ENCODE data around the gene CHST9. TPM values are rescaled to one million over a fixed set of nuclear protein-coding genes. Genes with fewer than 3 reads are reported as not detected.

CHST9 gene
- total and polyA plus RNA-seq, 2 of the 4 experiments (the other 2 are of a cell fraction), result not detected

- Histone ChIP-seq H4K8ac (ENCODE audit: low read depth in 2 of 2, low read length in 2 of 2) (no peak overlapping the region), H3K4me1 (ENCODE audit: control insufficient read depth, insufficient read depth, low read length) (no peaks in the 10 kb centered on the region), H3K4me2 (ENCODE audit: low read depth, low read length) (no peak overlapping the region), H3K18ac (ENCODE audit: low read depth, low read length) (no peak overlapping the region), H3K27me3 (ENCODE audit: control insufficient read depth, insufficient read depth, low read length) (no peaks in the 10 kb centered on the region), H3K9me1 (ENCODE audit: insufficient read depth, low read length) (no peaks in the 10 kb centered on the region), H3K56ac (ENCODE audit: extremely low read depth, insufficient read depth, low read length) (no peak overlapping the region), H3K4me3 (ENCODE audit: insufficient read depth, low read depth, low read length) (no peak overlapping the region), H2AFZ (replicated peaks; ENCODE audit: low read length, poor library complexity) (no peak overlapping the region), H4K5ac (ENCODE audit: low read depth, low read length) (no peak overlapping the region), H2BK5ac (ENCODE audit: low read depth, low read length, poor library complexity, severe bottlenecking) (no peak overlapping the region), H2BK15ac (ENCODE audit: low read depth, low read length) (no peak overlapping the region), H3K36me3 (ENCODE audit: control insufficient read depth, insufficient read depth, low read length) (no peaks in the 10 kb centered on the region), H3K14ac (replicated peaks; ENCODE audit: low read depth, low read length) (no peak overlapping the region), H2BK20ac (ENCODE audit: low read depth, low read length) (no peak overlapping the region), H2BK120ac (ENCODE audit: low read depth, low read length) (no peak overlapping the region), H4K91ac (ENCODE audit: insufficient read depth, low read depth, low read length) (no peak overlapping the region), H3K4ac (ENCODE audit: low read depth, low read length) (no peak overlapping the region), H3K27ac (ENCODE audit: insufficient read depth, low read length) (no peak overlapping the region), H3K23ac (ENCODE audit: low read depth, low read length) (no peak overlapping the region), H3K9me3 (ENCODE audit: control insufficient read depth, insufficient read depth, low read length) (no peaks in the 10 kb centered on the region; the same call in 1 of the 2 replicates), H3K79me1 (ENCODE audit: low read depth in 1 of 2, low read length in 2 of 2) (no peaks in the 10 kb centered on the region), H2AK9ac (replicated peaks; ENCODE audit: low read depth, low read length, poor library complexity) (no peak overlapping the region), H2AK5ac (ENCODE audit: low read depth, low read length) (no peak overlapping the region), H4K20me1 (ENCODE audit: insufficient read depth, low read length) (no peaks in the 10 kb centered on the region), H3K9ac (ENCODE audit: low read depth, low read length) (no peak overlapping the region)
- DNase-seq (no peak), ATAC-seq (ENCODE audit: low read depth) (no peak)
- TF ChIP-seq SMC3 (IDR thresholded peaks at IDR 0.05; ENCODE audit: low read depth, low read length) (no peak), POLR2A (IDR thresholded peaks at IDR 0.05; ENCODE audit: low read depth, low read length) (no peak), CTCF (conservative IDR thresholded peaks at IDR 0.05; ENCODE audit: low read depth, low read length) (no peak), RFX5 (IDR thresholded peaks at IDR 0.05; ENCODE audit: low read depth, low read length) (no peak), USF2 (IDR thresholded peaks at IDR 0.05; ENCODE audit: low read depth, low read length) (no peak)
- BruUV-seq (replicated peaks), result no TSS peak
- dilution Hi-C loops (cut with HindIII; ENCODE audit: low sequenced_read_pairs, unreplicated experiment) (no loop called here), intact Hi-C loops (cut with micrococcal nuclease) (no loop called here), in situ Hi-C loops (cut with MboI; ENCODE audit: low sequenced_read_pairs) (no loop called here)
- WGBS, 2 experiments (ENCODE audit: extremely low coverage in 2 of 2, insufficient read length in 1 of 2), result no CpG with 5 or more reads among the region's 5 CpGs
- ChIA-PET CTCF (no interaction called here), POLR2A (ENCODE audit: unreplicated experiment) (no interaction called here)
Observed at GRCh38 chr18:27033722-27034121, 151.4 kb downstream of the CHST9 start.

Measured in IMR-90 (cell line).